ENCODE measurements around the gene LEMD1.
"Not testable (repeated sequence)": the region's sequence is repeated elsewhere in the genome, so short reads cannot be mapped to it uniquely, and the experiment has no call there.

Gene LEMD1

DNA sequence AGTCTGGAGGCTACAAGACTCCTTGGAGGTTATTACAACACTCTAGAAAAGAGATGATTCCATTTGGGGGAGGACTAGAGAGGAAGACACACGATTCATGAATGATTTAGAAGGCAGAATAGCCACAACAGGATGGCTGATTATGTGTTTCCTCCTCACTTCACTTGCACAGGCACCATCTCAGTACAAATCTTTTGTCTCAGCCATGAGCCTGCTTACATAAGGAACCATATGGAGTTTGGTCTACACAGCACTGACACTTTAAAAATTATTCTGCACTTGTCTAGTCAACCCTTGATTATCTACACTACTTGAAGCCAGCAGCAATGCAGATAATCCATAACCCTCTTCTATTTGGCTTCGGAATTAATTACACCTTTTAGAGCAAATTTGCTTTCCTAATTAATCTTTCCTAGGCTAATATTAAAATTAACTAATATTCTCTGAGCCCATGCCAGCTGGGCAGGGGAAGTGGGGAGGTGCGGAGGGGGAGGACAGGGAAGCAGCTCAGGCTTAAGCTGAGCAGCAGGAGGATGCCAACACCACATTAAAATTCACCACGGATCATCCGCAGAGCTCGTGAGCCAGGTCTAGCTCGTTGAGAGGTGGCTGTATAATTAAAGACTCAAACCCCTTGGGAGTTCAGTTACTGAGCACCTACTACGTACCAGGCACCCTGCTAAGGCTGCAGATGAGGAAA lies 3.2 kb upstream of the LEMD1 start:
- DNase-seq: no peak

GRCh38 chr1:205423814-205424399 lies 2.1 kb upstream of the LEMD1 start:
- DNase-seq: no peak

DNA sequence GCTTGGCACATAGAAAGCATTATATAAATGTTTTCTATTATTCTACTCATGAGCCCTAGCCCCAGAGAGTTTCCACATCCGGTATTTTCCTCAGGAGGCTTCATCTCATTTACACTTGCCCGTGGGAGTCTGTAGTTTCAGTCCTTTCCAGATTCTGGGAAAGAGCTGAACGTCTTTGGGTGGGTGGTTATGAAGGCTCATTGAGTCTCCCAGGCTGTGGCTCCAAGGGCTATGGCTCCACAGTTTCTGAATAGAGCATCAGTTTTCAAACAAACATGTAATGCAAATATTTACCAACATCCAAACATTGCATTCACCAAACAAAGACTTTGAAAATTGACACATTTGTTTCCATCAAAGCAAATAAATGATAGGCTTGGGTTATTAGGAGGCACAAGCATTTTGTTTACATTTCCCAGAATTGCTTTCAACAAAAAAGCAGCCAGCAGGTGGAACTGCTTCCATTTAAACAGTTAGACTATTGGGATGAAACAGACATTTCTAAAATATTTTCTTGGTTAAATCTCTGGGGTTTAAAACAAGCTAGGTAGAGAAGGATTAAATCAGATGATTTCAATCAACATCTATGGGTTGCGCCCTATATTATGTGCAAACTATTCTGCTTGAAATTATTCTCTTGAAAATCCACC lies 1.3 kb upstream of the LEMD1 start:
- no peak for DNase-seq

- DNase-seq: no peak
These were observed 918 bp downstream of the LEMD1 start for GRCh38 chr1:205420938-205421337.

GRCh38 chr1:205417870-205418635 lies 3.8 kb downstream of the LEMD1 start:
- DNase-seq: no peak

GRCh38 chr1:205416322-205416721 lies 5.5 kb downstream of the LEMD1 start:
- no peak for DNase-seq

- DNase-seq: no peak
These were observed 11.1 kb downstream of the LEMD1 start for GRCh38 chr1:205410581-205411298.

DNA sequence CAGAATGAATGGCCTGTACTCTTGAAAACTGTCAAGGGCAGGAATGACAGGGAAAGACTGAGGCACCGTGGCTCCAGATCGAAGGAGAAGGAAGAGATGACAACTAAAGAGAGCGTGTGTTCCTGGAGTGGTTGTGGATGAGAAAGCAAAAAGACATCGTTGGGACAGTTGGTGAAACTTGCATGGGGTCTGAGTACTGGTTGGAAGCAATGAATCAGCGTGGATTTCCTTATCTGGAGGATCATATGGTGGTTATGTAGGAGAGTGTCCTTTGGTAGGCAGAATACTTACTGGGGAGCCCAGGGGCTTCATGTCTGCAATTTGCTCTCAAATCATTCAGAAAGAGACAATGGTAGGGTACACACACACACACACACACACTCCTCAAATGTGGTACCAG lies 13.9 kb downstream of the LEMD1 start:
- DNase-seq: no peak

- not testable (repeated sequence) for DNase-seq
These were observed 15.6 kb downstream of the LEMD1 start for GRCh38 chr1:205406252-205406651.

- not testable (repeated sequence) for DNase-seq
These were observed 17.4 kb downstream of the LEMD1 start for GRCh38 chr1:205404484-205404883.

- no peak for DNase-seq
These were observed 23.3 kb downstream of the LEMD1 start for GRCh38 chr1:205398586-205398985.

DNA sequence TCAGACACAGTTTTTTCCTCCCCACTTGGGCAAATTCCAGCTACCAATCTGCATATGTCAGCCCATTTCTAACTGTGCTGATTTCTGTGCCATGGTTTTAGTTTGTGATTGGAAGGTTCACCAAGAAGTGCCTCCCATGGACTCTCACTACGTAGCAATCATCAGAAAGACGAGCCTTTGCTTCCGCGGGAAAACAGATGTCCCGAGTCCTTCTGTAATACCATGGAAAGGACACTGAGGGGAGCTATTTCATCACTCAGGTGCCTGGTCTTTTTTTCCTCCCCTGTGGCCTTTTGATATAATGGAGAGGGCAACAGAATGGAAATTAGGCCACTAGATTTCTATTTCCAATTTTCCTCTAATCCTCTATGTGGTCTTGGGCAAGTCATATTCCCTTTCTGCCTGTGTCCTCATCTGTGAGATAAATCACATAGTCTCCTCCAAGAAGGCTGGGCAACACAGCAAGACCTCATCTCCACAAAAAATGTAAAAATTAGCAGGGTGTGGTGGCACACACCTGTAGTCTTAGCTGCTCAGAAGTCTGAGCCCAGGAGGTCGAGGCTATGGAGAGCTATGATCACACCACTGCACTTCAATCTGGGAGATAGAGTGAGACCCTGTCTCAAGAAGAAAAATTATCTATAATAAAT lies 24.8 kb downstream of the LEMD1 start:
- peak; percentile 19 for DNase-seq

- DNase-seq: no peak
These were observed 26.2 kb downstream of the LEMD1 start for GRCh38 chr1:205395616-205396015.

GRCh38 chr1:205392650-205393049 lies 29.2 kb downstream of the LEMD1 start:
- no peak for DNase-seq

- DNase-seq: no peak
These were observed 30.5 kb downstream of the LEMD1 start for GRCh38 chr1:205391386-205391785.

- no peak for DNase-seq
These were observed 34.0 kb downstream of the LEMD1 start for GRCh38 chr1:205387845-205388244.

GRCh38 chr1:205382990-205383389 lies 38.9 kb downstream of the LEMD1 start:
- DNase-seq: not testable (repeated sequence)

DNA sequence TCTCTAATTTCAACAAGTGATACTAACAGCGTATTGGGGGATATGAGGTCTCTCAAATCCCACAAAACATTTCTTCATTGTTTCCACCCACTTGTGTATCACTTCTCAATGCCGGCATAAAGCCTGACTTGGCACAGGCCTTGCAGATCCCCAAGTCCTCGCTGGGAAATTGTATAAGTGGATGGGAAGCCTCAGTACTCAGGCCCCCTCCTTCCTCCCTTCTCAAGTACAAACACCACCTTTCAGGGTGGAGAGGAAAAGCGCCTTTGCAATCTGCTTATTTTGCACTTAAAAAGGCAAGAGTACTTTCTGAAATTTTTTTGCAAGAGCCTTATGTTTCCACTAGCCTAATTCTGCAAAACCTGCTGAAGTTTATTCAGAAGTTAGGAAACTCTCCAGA lies 39.3 kb downstream of the LEMD1 start:
- DNase-seq: no peak

- no peak for DNase-seq
These were observed 40.6 kb downstream of the LEMD1 start for GRCh38 chr1:205381305-205381704.

DNA sequence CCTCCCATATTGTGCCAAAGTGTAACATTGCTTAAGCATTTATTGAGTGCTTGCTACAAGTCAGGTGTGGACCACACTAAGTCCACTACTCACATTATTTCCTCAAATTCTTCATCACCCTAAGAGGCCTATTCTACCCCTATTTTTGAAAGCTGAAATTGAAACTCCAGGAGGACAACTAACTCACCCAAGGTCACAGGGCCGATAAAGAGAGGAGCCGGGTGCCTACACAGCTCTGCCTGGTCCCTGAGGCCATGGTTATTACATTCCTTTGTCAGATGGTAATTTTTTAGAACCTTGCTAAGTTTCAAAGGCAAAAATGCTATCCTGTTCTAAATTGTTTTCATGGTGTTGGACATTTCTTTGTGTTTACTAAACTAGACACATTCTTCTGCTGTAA lies 41.0 kb downstream of the LEMD1 start:
- no peak for DNase-seq

- DNase-seq: no peak
These were observed 42.8 kb downstream of the LEMD1 start for GRCh38 chr1:205379056-205379455.

DNA sequence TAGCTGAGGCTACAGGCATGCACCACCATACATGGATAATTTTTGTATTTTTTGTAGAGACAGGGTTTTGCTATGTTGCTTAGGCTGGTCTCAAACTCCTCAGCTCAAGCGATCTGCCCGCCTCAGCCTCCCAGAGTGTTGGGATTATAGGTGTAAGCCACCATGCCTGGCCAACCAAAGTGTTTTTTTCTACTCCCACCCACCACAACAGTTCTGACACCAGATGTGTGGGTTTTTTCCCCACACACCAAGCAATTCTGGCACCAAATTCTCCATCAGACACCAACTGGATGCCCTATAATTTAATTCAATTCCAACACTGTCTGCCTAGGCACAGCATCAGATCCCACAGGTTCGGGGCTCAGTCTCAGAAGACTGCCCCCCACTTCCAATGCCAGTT lies 44.5 kb downstream of the LEMD1 start:
- DNase-seq: no peak

All from CD4-positive, alpha-beta T cell treated with Interleukin-6 for 4 hours (primary cell).